Measurements from ENCODE around the gene CMIP. TPM values are rescaled to one million over a fixed set of nuclear protein-coding genes. Genes with fewer than 3 reads are reported as not detected.

Gene CMIP
- total and polyA plus RNA-seq, 10 of the 15 experiments (the other 5 are each of a cell fraction or from before 2014, with no cell fraction given): 1.2 to 43.2 (median 4.4) TPM

- SMC1A ChIA-PET (ENCODE audit: uncharacterized antibody, unreplicated experiment): interaction anchor here (0.7 kb wide), 1 partner anchor 303 kb away, joined by 3 read pairs; no protein-coding TSS in a partner anchor
- RAD21 ChIA-PET (ENCODE audit: unreplicated experiment): no interaction called here
- Histone ChIP-seq H3K4me1 (ENCODE audit: control insufficient read depth, insufficient read depth, low read length) (peaks cover 10% of the 10 kb centered on the region), H3K27ac (ENCODE audit: control insufficient read depth, insufficient read depth) (no peak overlapping the region), H3K9ac (ENCODE audit: control insufficient read depth, insufficient read depth, low read length) (no peak overlapping the region), H3K27me3 (replicated peaks in 1 of 2; ENCODE audit: control insufficient read depth in 2 of 2, insufficient read depth in 2 of 2, low read length in 1 of 2) (no peaks in the 10 kb centered on the region), H4K20me1 (ENCODE audit: control insufficient read depth, insufficient read depth) (no peaks in the 10 kb centered on the region), H2AFZ (ENCODE audit: control insufficient read depth, low read depth, low read length) (no peak overlapping the region), H3K79me2 (ENCODE audit: control insufficient read depth, insufficient read depth, low read length) (no peaks in the 10 kb centered on the region), H3K4me3 (no peak overlapping the region), H3K36me3 (ENCODE audit: control insufficient read depth in 2 of 2, insufficient read depth in 2 of 2, low read length in 1 of 2) (peaks cover 12 to 25% of the 10 kb centered on the region in 2 experiments; a peak in 3 of 4 replicates), H3K4me2 (ENCODE audit: control insufficient read depth, insufficient read depth) (no peak overlapping the region), H3K9me3 (replicated peaks; ENCODE audit: control insufficient read depth, insufficient read depth, low read length) (no peaks in the 10 kb centered on the region)
- CTCF ChIA-PET: interaction anchor here (1.1 kb wide), 1 partner anchor 46 kb away, joined by 3 read pairs; no protein-coding TSS in a partner anchor
- POLR2A ChIA-PET: no interaction called here
- BruUV-seq (replicated peaks): TSS peak; percentile 5
- DNase-seq (ENCODE audit: low read depth, low spot score): no peak
- no peak for ATAC-seq
- no peak for FAIRE-seq
- TF ChIP-seq IRF4 (IDR thresholded peaks at IDR 0.05; ENCODE audit: low read depth, low read length) (no peak), ZSCAN29 (IDR thresholded peaks at IDR 0.05) (no peak), BRCA1 (IDR thresholded peaks at IDR 0.05; ENCODE audit: low read depth, low read length) (no peak), HDGF (IDR thresholded peaks at IDR 0.05) (no peak), FOXK2 (IDR thresholded peaks at IDR 0.05) (no peak), MTA2 (IDR thresholded peaks at IDR 0.05; ENCODE audit: low read depth) (no peak), ZZZ3 (IDR thresholded peaks at IDR 0.05; ENCODE audit: control insufficient read depth, insufficient read length, low read depth) (no peak), HSF1 (IDR thresholded peaks at IDR 0.05; ENCODE audit: low read depth, low read length) (no peak), MTA3 (IDR thresholded peaks at IDR 0.05; ENCODE audit: borderline replicate concordance, low read length) (no peak), USF2 (IDR thresholded peaks at IDR 0.05; ENCODE audit: borderline replicate concordance, low read depth, low read length) (no peak), EED (IDR thresholded peaks at IDR 0.05; ENCODE audit: low read depth) (no peak), ZBTB4 (CRISPR knock-in tag; IDR thresholded peaks at IDR 0.05) (no peak)
- intact Hi-C loops (cut with micrococcal nuclease; ENCODE audit: unreplicated experiment): no loop called here
- in situ Hi-C loops (cut with MboI): no loop called here
- 79% methylated on average over 4 of the region's 4 CpGs for WGBS (ENCODE audit: insufficient coverage, insufficient replicate concordance, low lambda C conversion rate, missing lambda C conversion rate)
Measured at GRCh38 chr16:81658373-81658772, 213.8 kb downstream of the CMIP start.

Data from GM12878 (cell line).